K562 (cell line): ENCODE measurements around the gene CENPP. TPM values are rescaled to one million over a fixed set of nuclear protein-coding genes. Genes with fewer than 3 reads are reported as not detected.

Experiments used
- ATAC-seq: fragments of 200-7000 bp; cut with Tn5 transposase; 3 replicates; pipeline ENCODE4 v1.9.1; 2020; ENCODE audit warnings: moderate library complexity
- BruUV-seq: library from RNA; stranded (reverse); fragments of 400-500 nt; replicated peaks from 2 replicates; lab custom pipeline; 2021; lab: Mats Ljungman, UMichigan
- CTCF ChIA-PET: fragments of 300-600 bp; formaldehyde crosslinking; extraction: SDS; loops from one replicate; lab custom pipeline; 2021; ENCODE audit warnings: low intra/inter-chr PET ratio; lab: Yijun Ruan, JAX
- POLR2A ChIA-PET: fragments of 300-600, 350-650 bp; sonication (Branson Sonifier 250); formaldehyde crosslinking; extraction: SDS; loops from one replicate; lab custom pipeline; 2021; ENCODE audit warnings: antibody characterized with exemption, inconsistent platforms; lab: Yijun Ruan, JAX
- DNase-seq, 4 experiments: peaks; one replicate each; pipeline versions ENCODE4 v3.0.0 to v3.0.0-alpha.2; 2011 to 2018; ENCODE audit warnings: low spot score in 3 of 4, mixed read lengths in 3 of 4; ENCODE audit errors: extremely low read depth in 1 of 4
- FAIRE-seq: peaks from 2 replicates; lab custom pipeline; 2011; peaks lifted over from hg19 to GRCh38; lab: Jason Lieb, UNC
- H2AFZ ChIP-seq: 2 replicates; pipeline ENCODE4 v1.6.0; 2011; ENCODE audit warnings: low read depth, low read length, control low read depth, inconsistent platforms
- H3K27ac ChIP-seq: fragments of 200-600 bp; 3 replicates; pipeline ENCODE4 v1.8.0; 2011; ENCODE audit warnings: low read depth, mild to moderate bottlenecking, control low read depth, inconsistent platforms, low read length, moderate library complexity, mixed read lengths; ENCODE audit errors: extremely low read depth
- H3K27me3 ChIP-seq, 2 experiments: fragments of 300-600 bp in 1 of 2; 2 replicates in 1 of 2; 3 replicates in 1 of 2; pipeline versions ENCODE4 v1.6.0 to v1.8.0; 2011; ENCODE audit warnings: inconsistent platforms in 2 of 2, low read length in 2 of 2, mild to moderate bottlenecking in 1 of 2, mixed read lengths in 1 of 2, moderate library complexity in 1 of 2; ENCODE audit not compliant: control insufficient read depth in 2 of 2, insufficient read depth in 2 of 2
- H3K36me3 ChIP-seq: fragments of 300-600 bp; 3 replicates; pipeline ENCODE4 v1.8.0; 2011; ENCODE audit warnings: mild to moderate bottlenecking, low read length, inconsistent platforms; ENCODE audit not compliant: control insufficient read depth, insufficient read depth
- H3K4me1 ChIP-seq, 2 experiments: fragments of 200-600 bp in 1 of 2; replicated peaks in 1 of 2; 2 replicates in 1 of 2; 3 replicates in 1 of 2; pipeline versions ENCODE4 v1.5.1 to v1.8.0; 2011; ENCODE audit warnings: inconsistent platforms in 2 of 2, low read length in 2 of 2, mild to moderate bottlenecking in 1 of 2, mixed read lengths in 1 of 2, moderate library complexity in 1 of 2; ENCODE audit not compliant: control insufficient read depth in 2 of 2, insufficient read depth in 2 of 2
- H3K4me2 ChIP-seq: 2 replicates; pipeline ENCODE4 v1.6.1; 2011; ENCODE audit warnings: low read length, control low read depth, inconsistent platforms, mixed read lengths; ENCODE audit not compliant: insufficient read depth
- H3K4me3 ChIP-seq: fragments of 200-600 bp; sonication (generic), shearing (Covaris generic); 2 replicates; pipeline ENCODE4 v1.5.1; 2016; ENCODE audit warnings: control low read depth, inconsistent platforms
- H3K79me2 ChIP-seq: fragments of 200-600 bp; 3 replicates; pipeline ENCODE4 v1.8.0; 2011; ENCODE audit warnings: low read length, inconsistent platforms; ENCODE audit not compliant: control insufficient read depth, insufficient read depth
- H3K9ac ChIP-seq, 2 experiments: 2 replicates each; pipeline versions ENCODE4 v1.6.0 to v1.6.1; 2011; ENCODE audit warnings: low read depth in 2 of 2, low read length in 2 of 2, control low read depth in 1 of 2, inconsistent platforms in 1 of 2, mild to moderate bottlenecking in 1 of 2, mixed read lengths in 1 of 2; ENCODE audit not compliant: insufficient read depth in 1 of 2
- H3K9me1 ChIP-seq: one replicate; pipeline ENCODE4 v1.6.0; 2011; ENCODE audit warnings: inconsistent platforms, mild to moderate bottlenecking, low read length, moderate library complexity; ENCODE audit not compliant: control insufficient read depth, insufficient read depth
- H3K9me3 ChIP-seq: replicated peaks from 2 replicates; pipeline ENCODE4 v1.5.1; 2011; ENCODE audit warnings: low read depth, low read length, inconsistent platforms; ENCODE audit not compliant: control insufficient read depth, insufficient read depth
- H4K20me1 ChIP-seq: replicated peaks from 2 replicates; pipeline ENCODE4 v1.6.1; 2011; ENCODE audit warnings: low read length, inconsistent platforms, mixed read lengths; ENCODE audit not compliant: control insufficient read depth, insufficient read depth
- ATF7 ChIP-seq: fragments of 450-650 bp; IDR thresholded peaks from 2 replicates; pipeline ENCODE4 v1.7.1; 2014; ENCODE audit warnings: mild to moderate bottlenecking, moderate library complexity
- SIN3B ChIP-seq: fragments of 450-650 bp; IDR thresholded peaks from 2 replicates; pipeline ENCODE4 v1.6.1; 2017; ENCODE audit warnings: low read depth, mild to moderate bottlenecking, moderate library complexity
- SMARCB1 ChIP-seq: IDR thresholded peaks from 2 replicates; pipeline ENCODE4 v1.6.1; 2011; ENCODE audit warnings: improper control_type of control experiment, low read depth; ENCODE audit not compliant: insufficient read length
- TRIM24 ChIP-seq, 2 experiments: fragments of 450-650 bp; IDR thresholded peaks; 2 replicates each; pipeline ENCODE4 v1.6.1; 2016
- ZEB2 ChIP-seq: fragments of 450-650 bp; IDR thresholded peaks from 2 replicates; pipeline ENCODE4 v1.6.1; 2016
- in situ Hi-C: fragments of 300-500 bp; cut with MboI; formaldehyde crosslinking; loops from 4 replicates; pipeline ENCODE4 v1.15.0; 2018; ENCODE audit warnings: inconsistent platforms, mixed read lengths
- intact Hi-C: fragments of 100-400 bp; cut with micrococcal nuclease; formaldehyde crosslinking; loops from 2 replicates; pipeline ENCODE4 v1.14.2; 2022
- polyA plus RNA-seq, 8 experiments: library from polyadenylated mRNA; depleted of rRNA in 4 of 8; stranded (reverse) in 5 of 8; unstranded in 3 of 8; fragments of >200 nt; fragmentation: Nextera tagmentation in 2 of 8; fragmentation: Illumina TruSeq in 1 of 8; extraction: Ambion mirVana in 2 of 8; extraction: Trizol in 1 of 8; gene quantifications; 2 replicates each; pipeline versions ENCODE4 v1.2.1 to v1.2.3, GENCODE V29; 2011 to 2014; ENCODE audit warnings: inconsistent platforms in 1 of 8, missing spikeins in 1 of 8
- total RNA-seq, 7 experiments: library from RNA; depleted of rRNA in 6 of 7; stranded (reverse); fragments of >200 nt in 6 of 7; fragmentation: Illumina TruSeq in 2 of 7; extraction: Trizol in 2 of 7; gene quantifications; 2 replicates each; pipeline versions ENCODE4 v1.2.1 to v1.2.3, GENCODE V29; 2011 to 2021; ENCODE audit warnings: low replicate concordance in 1 of 7
- TF ChIP-seq, protein P1 (sequence below): sonication (generic); formaldehyde crosslinking; IDR thresholded peaks from 2 replicates; pipeline ENCODE4 v1.8.0; 2022; ENCODE audit warnings: mild to moderate bottlenecking, missing genetic modification reagents
- TF ChIP-seq, protein P2 (sequence below): IDR thresholded peaks from 3 replicates; pipeline ENCODE4 v1.6.1; 2011; ENCODE audit warnings: borderline replicate concordance, mild to moderate bottlenecking, moderate library complexity; ENCODE audit not compliant: insufficient read length; ENCODE audit errors: extremely low read depth
- TF ChIP-seq, protein P3 (sequence below): fragments of 450-650 bp; IDR thresholded peaks from 2 replicates; pipeline ENCODE4 v1.6.1; 2018; ENCODE audit not compliant: partially characterized antibody

CENPP gene
- total and polyA plus RNA-seq, 9 of the 15 experiments (the other 6 are each of a cell fraction or from before 2014, with no cell fraction given) = 8.0 to 28.5 (median 17.9) TPM

DNA sequence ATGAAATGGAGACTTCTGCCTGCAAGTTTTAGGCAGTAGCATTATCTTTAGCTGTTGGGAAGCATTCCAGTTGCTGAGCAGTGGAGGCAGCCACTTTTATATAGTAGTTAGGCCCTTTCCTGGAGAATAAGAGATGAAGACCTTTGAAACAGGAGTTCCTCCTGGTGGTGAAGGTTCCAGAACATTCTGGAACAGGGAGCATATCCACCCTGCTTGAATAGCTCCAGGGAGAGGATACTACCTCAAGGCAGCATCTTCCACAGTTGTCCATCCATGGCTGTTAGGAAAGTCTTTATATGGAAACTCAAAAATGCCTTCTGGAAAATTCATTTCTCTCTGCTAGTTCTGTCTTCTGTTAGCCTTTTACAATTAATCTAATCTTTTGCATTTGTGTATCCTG lies 153.6 kb downstream of the CENPP start:
- Histone ChIP-seq H3K4me3 (no peak overlapping the region), H3K4me1 (no peaks in the 10 kb centered on the region; a peak in 1 of 5 replicates), H3K36me3 (no peaks in the 10 kb centered on the region), H2AFZ (no peak overlapping the region), H3K27me3 (no peaks in the 10 kb centered on the region), H3K9ac (no peak overlapping the region), H3K79me2 (no peaks in the 10 kb centered on the region), H3K9me3 (no peaks in the 10 kb centered on the region), H3K27ac (no peak overlapping the region), H4K20me1 (no peaks in the 10 kb centered on the region), H3K4me2 (no peak overlapping the region), H3K9me1 (no peaks in the 10 kb centered on the region)
- no peak for DNase-seq
- ATAC-seq = peak; percentile 25; the same call in 1 of the 3 replicates
- ChIA-PET CTCF (no interaction called here), POLR2A (no interaction called here)
- in situ Hi-C loops (no loop called here), intact Hi-C loops (no loop called here)
- no peak for FAIRE-seq
- BruUV-seq = no TSS peak
- TF ChIP-seq ATF7 = no peak
- TF ChIP-seq, protein P1, sequence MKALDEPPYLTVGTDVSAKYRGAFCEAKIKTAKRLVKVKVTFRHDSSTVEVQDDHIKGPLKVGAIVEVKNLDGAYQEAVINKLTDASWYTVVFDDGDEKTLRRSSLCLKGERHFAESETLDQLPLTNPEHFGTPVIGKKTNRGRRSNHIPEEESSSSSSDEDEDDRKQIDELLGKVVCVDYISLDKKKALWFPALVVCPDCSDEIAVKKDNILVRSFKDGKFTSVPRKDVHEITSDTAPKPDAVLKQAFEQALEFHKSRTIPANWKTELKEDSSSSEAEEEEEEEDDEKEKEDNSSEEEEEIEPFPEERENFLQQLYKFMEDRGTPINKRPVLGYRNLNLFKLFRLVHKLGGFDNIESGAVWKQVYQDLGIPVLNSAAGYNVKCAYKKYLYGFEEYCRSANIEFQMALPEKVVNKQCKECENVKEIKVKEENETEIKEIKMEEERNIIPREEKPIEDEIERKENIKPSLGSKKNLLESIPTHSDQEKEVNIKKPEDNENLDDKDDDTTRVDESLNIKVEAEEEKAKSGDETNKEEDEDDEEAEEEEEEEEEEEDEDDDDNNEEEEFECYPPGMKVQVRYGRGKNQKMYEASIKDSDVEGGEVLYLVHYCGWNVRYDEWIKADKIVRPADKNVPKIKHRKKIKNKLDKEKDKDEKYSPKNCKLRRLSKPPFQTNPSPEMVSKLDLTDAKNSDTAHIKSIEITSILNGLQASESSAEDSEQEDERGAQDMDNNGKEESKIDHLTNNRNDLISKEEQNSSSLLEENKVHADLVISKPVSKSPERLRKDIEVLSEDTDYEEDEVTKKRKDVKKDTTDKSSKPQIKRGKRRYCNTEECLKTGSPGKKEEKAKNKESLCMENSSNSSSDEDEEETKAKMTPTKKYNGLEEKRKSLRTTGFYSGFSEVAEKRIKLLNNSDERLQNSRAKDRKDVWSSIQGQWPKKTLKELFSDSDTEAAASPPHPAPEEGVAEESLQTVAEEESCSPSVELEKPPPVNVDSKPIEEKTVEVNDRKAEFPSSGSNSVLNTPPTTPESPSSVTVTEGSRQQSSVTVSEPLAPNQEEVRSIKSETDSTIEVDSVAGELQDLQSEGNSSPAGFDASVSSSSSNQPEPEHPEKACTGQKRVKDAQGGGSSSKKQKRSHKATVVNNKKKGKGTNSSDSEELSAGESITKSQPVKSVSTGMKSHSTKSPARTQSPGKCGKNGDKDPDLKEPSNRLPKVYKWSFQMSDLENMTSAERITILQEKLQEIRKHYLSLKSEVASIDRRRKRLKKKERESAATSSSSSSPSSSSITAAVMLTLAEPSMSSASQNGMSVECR = no peak
- TF ChIP-seq ZEB2 = no peak
- TF ChIP-seq, protein P2, sequence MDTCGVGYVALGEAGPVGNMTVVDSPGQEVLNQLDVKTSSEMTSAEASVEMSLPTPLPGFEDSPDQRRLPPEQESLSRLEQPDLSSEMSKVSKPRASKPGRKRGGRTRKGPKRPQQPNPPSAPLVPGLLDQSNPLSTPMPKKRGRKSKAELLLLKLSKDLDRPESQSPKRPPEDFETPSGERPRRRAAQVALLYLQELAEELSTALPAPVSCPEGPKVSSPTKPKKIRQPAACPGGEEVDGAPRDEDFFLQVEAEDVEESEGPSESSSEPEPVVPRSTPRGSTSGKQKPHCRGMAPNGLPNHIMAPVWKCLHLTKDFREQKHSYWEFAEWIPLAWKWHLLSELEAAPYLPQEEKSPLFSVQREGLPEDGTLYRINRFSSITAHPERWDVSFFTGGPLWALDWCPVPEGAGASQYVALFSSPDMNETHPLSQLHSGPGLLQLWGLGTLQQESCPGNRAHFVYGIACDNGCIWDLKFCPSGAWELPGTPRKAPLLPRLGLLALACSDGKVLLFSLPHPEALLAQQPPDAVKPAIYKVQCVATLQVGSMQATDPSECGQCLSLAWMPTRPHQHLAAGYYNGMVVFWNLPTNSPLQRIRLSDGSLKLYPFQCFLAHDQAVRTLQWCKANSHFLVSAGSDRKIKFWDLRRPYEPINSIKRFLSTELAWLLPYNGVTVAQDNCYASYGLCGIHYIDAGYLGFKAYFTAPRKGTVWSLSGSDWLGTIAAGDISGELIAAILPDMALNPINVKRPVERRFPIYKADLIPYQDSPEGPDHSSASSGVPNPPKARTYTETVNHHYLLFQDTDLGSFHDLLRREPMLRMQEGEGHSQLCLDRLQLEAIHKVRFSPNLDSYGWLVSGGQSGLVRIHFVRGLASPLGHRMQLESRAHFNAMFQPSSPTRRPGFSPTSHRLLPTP = no peak
- no peak for TF ChIP-seq TRIM24 (IDR thresholded peaks at IDR 0.05)
- TF ChIP-seq SIN3B = no peak
- TF ChIP-seq, protein P3, sequence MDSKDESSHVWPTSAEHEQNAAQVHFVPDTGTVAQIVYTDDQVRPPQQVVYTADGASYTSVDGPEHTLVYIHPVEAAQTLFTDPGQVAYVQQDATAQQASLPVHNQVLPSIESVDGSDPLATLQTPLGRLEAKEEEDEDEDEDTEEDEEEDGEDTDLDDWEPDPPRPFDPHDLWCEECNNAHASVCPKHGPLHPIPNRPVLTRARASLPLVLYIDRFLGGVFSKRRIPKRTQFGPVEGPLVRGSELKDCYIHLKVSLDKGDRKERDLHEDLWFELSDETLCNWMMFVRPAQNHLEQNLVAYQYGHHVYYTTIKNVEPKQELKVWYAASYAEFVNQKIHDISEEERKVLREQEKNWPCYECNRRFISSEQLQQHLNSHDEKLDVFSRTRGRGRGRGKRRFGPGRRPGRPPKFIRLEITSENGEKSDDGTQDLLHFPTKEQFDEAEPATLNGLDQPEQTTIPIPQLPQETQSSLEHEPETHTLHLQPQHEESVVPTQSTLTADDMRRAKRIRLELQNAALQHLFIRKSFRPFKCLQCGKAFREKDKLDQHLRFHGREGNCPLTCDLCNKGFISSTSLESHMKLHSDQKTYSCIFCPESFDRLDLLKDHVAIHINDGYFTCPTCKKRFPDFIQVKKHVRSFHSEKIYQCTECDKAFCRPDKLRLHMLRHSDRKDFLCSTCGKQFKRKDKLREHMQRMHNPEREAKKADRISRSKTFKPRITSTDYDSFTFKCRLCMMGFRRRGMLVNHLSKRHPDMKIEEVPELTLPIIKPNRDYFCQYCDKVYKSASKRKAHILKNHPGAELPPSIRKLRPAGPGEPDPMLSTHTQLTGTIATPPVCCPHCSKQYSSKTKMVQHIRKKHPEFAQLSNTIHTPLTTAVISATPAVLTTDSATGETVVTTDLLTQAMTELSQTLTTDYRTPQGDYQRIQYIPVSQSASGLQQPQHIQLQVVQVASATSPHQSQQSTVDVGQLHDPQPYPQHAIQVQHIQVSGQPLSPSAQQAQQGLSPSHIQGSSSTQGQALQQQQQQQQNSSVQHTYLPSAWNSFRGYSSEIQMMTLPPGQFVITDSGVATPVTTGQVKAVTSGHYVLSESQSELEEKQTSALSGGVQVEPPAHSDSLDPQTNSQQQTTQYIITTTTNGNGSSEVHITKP = no peak
- no peak for TF ChIP-seq SMARCB1
